Anterior cingulate cortex (tissue), 58 donors: ENCODE measurements around the gene CLIC5.

Source experiments
- DNase-seq, 58 donors: peaks; one replicate each; lab custom pipeline; 2025; lab: John Stamatoyannopoulos, UW

Gene CLIC5

GRCh38 chr6:45900808-45901752 is 114.6 kb downstream of the CLIC5 start:
- no peak for DNase-seq

DNA sequence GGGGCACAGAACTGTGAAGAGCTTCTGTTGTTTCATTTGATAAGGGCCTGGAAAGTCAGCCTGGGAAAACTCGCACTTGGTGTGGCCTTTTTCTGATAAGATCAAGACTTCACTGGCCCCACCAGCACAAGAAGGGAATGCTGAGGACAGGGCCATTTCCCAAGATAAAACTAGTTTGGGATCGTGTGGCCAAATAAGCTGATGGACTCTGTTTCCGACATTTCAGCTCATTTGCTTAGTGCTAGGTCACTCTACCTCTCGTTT is 116.0 kb downstream of the CLIC5 start:
- no peak for DNase-seq

GRCh38 chr6:45898941-45899682 is 116.5 kb downstream of the CLIC5 start:
- DNase-seq = no peak

- peak in 2 of 58 donors; percentile 8 to 10 for DNase-seq
Observed at GRCh38 chr6:45896783-45897441, 118.7 kb downstream of the CLIC5 start.

DNA sequence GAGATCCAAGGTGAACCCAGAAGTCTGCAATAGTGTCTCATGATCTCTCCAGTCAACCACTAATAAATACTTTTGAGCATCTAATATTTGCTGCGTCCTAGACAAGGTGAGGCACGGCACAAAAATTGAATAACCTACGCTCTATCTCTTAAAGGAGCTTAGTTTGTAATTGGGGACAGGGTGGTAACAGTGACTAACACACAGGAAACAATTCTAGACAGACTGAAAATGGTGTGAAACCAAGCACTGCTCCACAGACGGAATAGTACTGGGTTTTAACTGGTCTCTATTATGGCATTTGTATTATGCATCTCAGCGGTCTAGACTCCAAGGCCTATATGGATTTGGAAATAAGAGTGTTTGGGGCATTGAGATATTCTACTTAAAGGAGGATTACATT is 120.1 kb downstream of the CLIC5 start:
- no peak for DNase-seq

DNA sequence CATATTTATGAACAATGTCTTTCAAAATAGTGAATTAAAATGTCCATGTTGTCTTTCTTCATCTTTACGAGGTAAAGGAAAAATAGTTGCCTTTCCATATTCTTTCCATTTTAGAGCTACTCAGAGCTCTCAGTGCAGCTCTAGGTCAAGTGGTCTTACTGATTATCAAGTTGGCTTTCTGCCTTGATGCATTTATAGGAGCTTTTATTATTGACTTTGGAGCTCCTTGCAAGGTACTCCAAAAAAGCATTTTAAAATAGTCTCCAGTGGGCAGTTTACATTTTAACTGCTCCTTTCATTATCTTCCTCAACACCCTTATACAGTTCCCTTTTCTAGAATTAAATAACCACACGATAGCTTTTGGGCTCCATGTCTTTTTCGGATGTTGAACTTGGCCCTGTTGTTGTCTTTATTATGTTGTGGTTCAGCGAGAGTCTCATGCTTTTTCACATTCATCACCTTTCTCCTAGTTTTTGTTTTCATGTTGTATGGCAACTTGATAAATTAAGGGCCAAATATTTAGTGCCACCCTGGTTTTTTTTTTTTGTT is 122.9 kb downstream of the CLIC5 start:
- no peak for DNase-seq

- no peak for DNase-seq
Observed at GRCh38 chr6:45892196-45892595, 123.5 kb downstream of the CLIC5 start.

- DNase-seq = no peak
Observed at GRCh38 chr6:45886776-45887175, 128.9 kb downstream of the CLIC5 start.

- no peak for DNase-seq
Observed at GRCh38 chr6:45884336-45884735, 131.3 kb downstream of the CLIC5 start.

- DNase-seq = no peak
Observed at GRCh38 chr6:45882671-45883070, 133.0 kb downstream of the CLIC5 start.

- no peak for DNase-seq
Observed at GRCh38 chr6:45881705-45882467, 133.8 kb downstream of the CLIC5 start.

DNA sequence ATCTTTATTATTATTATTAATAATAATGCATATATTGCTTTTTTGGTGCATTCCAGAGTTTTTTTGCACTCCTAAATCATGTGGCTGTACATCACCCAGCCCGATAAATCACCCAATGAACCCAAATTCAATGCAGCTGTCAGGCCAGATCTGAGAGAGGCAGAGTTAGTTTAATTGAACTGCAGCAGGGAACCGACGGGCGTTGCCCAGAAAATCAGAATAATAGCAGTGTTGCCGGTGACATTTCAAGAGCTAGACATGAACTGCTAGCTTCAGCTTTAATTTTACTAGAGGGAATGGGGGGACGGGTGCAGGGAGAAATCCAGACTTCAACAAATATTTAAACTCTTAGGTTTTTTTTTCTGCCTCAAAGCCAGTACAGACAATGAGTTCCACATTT is 135.0 kb downstream of the CLIC5 start:
- no peak for DNase-seq

GRCh38 chr6:45880159-45880558 is 135.5 kb downstream of the CLIC5 start:
- no peak for DNase-seq

- no peak for DNase-seq
Observed at GRCh38 chr6:45877970-45878590, 137.6 kb downstream of the CLIC5 start.

GRCh38 chr6:45872827-45873365 is 142.8 kb downstream of the CLIC5 start:
- DNase-seq = no peak

DNA sequence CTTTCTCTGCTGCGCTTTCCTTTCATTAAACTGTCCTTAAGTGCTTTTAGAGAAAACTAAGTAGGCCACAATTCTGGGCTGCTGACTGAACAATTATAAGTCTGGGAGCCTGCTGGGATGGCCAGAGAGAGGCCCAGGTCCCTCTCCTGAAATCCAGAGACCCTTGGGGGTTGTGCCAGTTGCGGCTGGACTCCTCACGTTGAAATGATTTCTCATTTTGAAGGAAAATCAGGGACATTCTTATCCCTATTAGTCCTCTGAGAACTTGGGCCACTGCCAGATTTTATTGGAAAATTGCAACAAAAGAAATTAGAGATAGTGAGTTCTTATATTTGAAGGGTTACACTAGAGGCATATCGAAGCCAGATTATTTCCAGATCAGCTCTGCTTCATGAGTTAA is 145.1 kb downstream of the CLIC5 start:
- DNase-seq = no peak

DNA sequence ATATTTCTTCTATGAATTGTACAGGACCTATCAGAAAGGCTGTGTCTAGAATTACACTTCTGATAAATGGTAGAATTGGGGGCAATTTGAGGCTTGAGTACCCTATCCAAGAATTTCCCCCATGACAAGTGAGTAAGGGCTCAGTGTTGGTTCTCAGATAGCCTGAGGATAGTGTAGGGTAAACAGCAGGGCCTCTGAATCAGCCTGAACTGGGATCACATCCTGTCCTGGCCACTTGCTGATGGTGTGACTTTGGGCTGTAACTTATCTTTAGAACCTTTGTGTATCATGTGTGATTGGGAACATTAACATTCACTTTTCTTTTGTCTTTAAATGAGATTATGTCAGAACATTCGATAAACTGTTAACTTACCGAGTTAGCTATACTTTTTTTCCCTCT is 151.0 kb downstream of the CLIC5 start:
- DNase-seq = no peak

GRCh38 chr6:45858691-45859090 is 157.0 kb downstream of the CLIC5 start:
- DNase-seq = no peak

DNA sequence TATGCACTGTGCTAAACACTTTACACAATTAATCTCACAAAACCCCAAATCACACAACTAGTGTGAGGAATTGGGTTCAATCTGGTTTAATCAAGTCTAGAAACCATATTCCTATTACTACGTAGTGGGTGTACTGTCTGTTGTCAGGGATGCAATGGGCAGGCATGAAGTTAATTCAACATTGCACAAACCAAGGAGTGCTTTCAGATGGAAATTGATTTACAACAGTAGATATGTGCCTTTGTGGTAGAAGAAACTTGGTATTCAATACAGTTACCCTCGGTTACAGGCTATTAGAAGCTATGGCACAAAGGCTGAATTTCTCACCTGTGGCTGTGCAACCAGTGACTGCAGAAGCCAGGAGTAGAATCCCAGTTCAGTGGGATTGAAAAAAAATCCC is 157.8 kb downstream of the CLIC5 start:
- DNase-seq = no peak
